ENCODE data around the gene LNPEP. TPM values are rescaled to one million over a fixed set of nuclear protein-coding genes. Genes with fewer than 3 reads are reported as not detected.
"Not testable (repeated sequence)": the region's sequence is repeated elsewhere in the genome, so short reads cannot be mapped to it uniquely, and the experiment has no call there.

Gene LNPEP
- total and polyA plus RNA-seq, 8 donors: 2.0 to 20.0 (median 9.6) TPM

- H3K4me1 ChIP-seq: peaks cover 0 to 5% (median 3%) of the 10 kb centered on the region in 3 donors
- no peak for ATAC-seq
- H3K9me3 ChIP-seq: no peaks in the 10 kb centered on the region
- H3K36me3 ChIP-seq: no peaks in the 10 kb centered on the region
- intact Hi-C loops (cut with DNase I): no loop called here
- no peak overlapping the region for H3K27ac ChIP-seq
- DNase-seq: no peak
- no peak for TF ChIP-seq CTCF (IDR thresholded peaks at IDR 0.05)
- no peak overlapping the region for H3K4me3 ChIP-seq
- FAIRE-seq: no peak
- no peaks in the 10 kb centered on the region for H3K27me3 ChIP-seq
Measured at GRCh38 chr5:96927008-96927407, 8.9 kb upstream of the LNPEP start.

GRCh38 chr5:96928931-96929708 lies 6.8 kb upstream of the LNPEP start:
- Histone ChIP-seq H3K27ac (no peak overlapping the region), H3K9me3 (no peaks in the 10 kb centered on the region), H3K36me3 (no peaks in the 10 kb centered on the region), H3K4me3 (no peak overlapping the region), H3K4me1 (peaks cover 9 to 15% (median 12%) of the 10 kb centered on the region in 3 donors), H3K27me3 (no peaks in the 10 kb centered on the region)
- ATAC-seq (no peak), DNase-seq (no peak), FAIRE-seq (no peak)
- WGBS, 2 donors: 93% methylated on average over 7 of the region's 7 CpGs
- TF ChIP-seq CTCF (IDR thresholded peaks at IDR 0.05): no peak
- intact Hi-C loops (cut with DNase I): no loop called here

GRCh38 chr5:96930058-96930457 lies 5.8 kb upstream of the LNPEP start:
- no peaks in the 10 kb centered on the region for H3K27me3 ChIP-seq
- peaks cover 5 to 13% (median 12%) of the 10 kb centered on the region in 3 donors for H3K4me1 ChIP-seq
- intact Hi-C loops (cut with DNase I): no loop called here
- WGBS, 2 donors: 78 to 82% methylated on average over 3 of the region's 3 CpGs
- H3K4me3 ChIP-seq: no peak overlapping the region
- no peaks in the 10 kb centered on the region for H3K9me3 ChIP-seq
- no peak for FAIRE-seq
- H3K36me3 ChIP-seq: no peaks in the 10 kb centered on the region
- TF ChIP-seq CTCF (IDR thresholded peaks at IDR 0.05): no peak
- no peak for DNase-seq
- no peak overlapping the region for H3K27ac ChIP-seq
- ATAC-seq: no peak

- Histone ChIP-seq H3K27me3 (no peaks in the 10 kb centered on the region), H3K4me3 (no peak overlapping the region), H3K27ac (no peak overlapping the region), H3K9me3 (no peaks in the 10 kb centered on the region), H3K36me3 (no peaks in the 10 kb centered on the region), H3K4me1 (peaks cover 5 to 13% (median 12%) of the 10 kb centered on the region in 3 donors)
- WGBS, 2 donors: 94 to 96% methylated on average over 3 of the region's 3 CpGs
- TF ChIP-seq CTCF (IDR thresholded peaks at IDR 0.05): no peak
- intact Hi-C loops (cut with DNase I): no loop called here
- FAIRE-seq: no peak
- no peak for ATAC-seq
- DNase-seq: no peak
Measured at GRCh38 chr5:96930589-96930988, 5.3 kb upstream of the LNPEP start.

- FAIRE-seq; H3K27ac ChIP-seq; intact Hi-C loops (cut with DNase I); ATAC-seq; H3K36me3 ChIP-seq; H3K4me3 ChIP-seq; H3K27me3 ChIP-seq; H3K9me3 ChIP-seq; DNase-seq: not testable (repeated sequence)
- H3K4me1 ChIP-seq: peaks cover 5 to 13% (median 12%) of the 10 kb centered on the region in 3 donors
- WGBS, 2 donors: 96% methylated on average over 2 of the region's 2 CpGs
Measured at GRCh38 chr5:96931037-96931436, 4.8 kb upstream of the LNPEP start.
